A549 (cell line): Measurements from ENCODE around the gene SPIRE1. TPM values are rescaled to one million over a fixed set of nuclear protein-coding genes. Genes with fewer than 3 reads are reported as not detected.
A peak's percentile ranks its signal among the peaks of the same experiment; 100 is the strongest.

ENCODE experiments used
- ATAC-seq, 2 experiments: fragments of 200-7000 bp in 1 of 2; fragments of >200 bp in 1 of 2; cut with Nextera tagmentation in 1 of 2; cut with Tn5 transposase in 1 of 2; 3 replicates each; pipeline versions ENCODE4 v1.8.0 to v1.9.1; 2018 to 2020; ENCODE audit warnings: mild to moderate bottlenecking in 1 of 2, moderate library complexity in 1 of 2
- CTCF ChIA-PET: fragments of 300-600 bp; sonication (Branson Sonifier 250); formaldehyde crosslinking; extraction: SDS; loops from one replicate; lab custom pipeline; 2021; ENCODE audit warnings: antibody characterized with exemption, inconsistent platforms; lab: Yijun Ruan, JAX
- POLR2A ChIA-PET: fragments of 350-600 bp; formaldehyde crosslinking; extraction: SDS; loops from one replicate; lab custom pipeline; 2021; ENCODE audit warnings: antibody characterized with exemption, inconsistent platforms; lab: Yijun Ruan, JAX
- DNase-seq, 2 experiments: peaks; one replicate each; pipeline versions ENCODE4 v3.0.0 to v3.0.0-alpha.2; 2011 to 2016; ENCODE audit warnings: low read depth in 1 of 2, low spot score in 1 of 2
- FAIRE-seq: peaks from 2 replicates; lab custom pipeline; 2011; peaks lifted over from hg19 to GRCh38; lab: Jason Lieb, UNC
- H3K27ac ChIP-seq, 2 experiments: fragments of >200 bp; sonication (Bioruptor Twin); formaldehyde crosslinking; 3 replicates each; pipeline ENCODE4 v1.5.1; 2016 to 2017
- H3K4me1 ChIP-seq: fragments of >200 bp; sonication (Bioruptor Twin); formaldehyde crosslinking; 3 replicates; pipeline ENCODE4 v1.6.1; 2016
- H3K4me2 ChIP-seq: fragments of >200 bp; sonication (Bioruptor Twin); formaldehyde crosslinking; 3 replicates; pipeline ENCODE4 v1.6.1; 2016
- H3K4me3 ChIP-seq: fragments of >200 bp; sonication (Bioruptor Twin); formaldehyde crosslinking; 3 replicates; pipeline ENCODE4 v1.5.1; 2016
- H3K9me3 ChIP-seq: fragments of >200 bp; sonication (Bioruptor Twin); formaldehyde crosslinking; 3 replicates; pipeline ENCODE4 v1.6.1; 2016
- CEBPB ChIP-seq, 2 experiments: fragments of >200 bp in 1 of 2; sonication (Bioruptor Twin) in 1 of 2; formaldehyde crosslinking in 1 of 2; IDR thresholded peaks; 2 replicates each; pipeline ENCODE4 v1.6.1; 2012 to 2016
- HOXA7 ChIP-seq: fragments of 250-450 bp; sonication (Bioruptor Pico); IDR thresholded peaks from 2 replicates; pipeline ENCODE4 v1.5.0; 2020; ENCODE audit warnings: mild to moderate bottlenecking, moderate library complexity
- KDM5A ChIP-seq: fragments of 200-600 bp; sonication (generic); IDR thresholded peaks from 2 replicates; pipeline ENCODE4 v1.6.1; 2016; ENCODE audit warnings: antibody characterized with exemption, mild to moderate bottlenecking
- MAFK ChIP-seq: fragments of 450-650 bp; IDR thresholded peaks from 2 replicates; pipeline ENCODE4 v1.6.1; 2014; ENCODE audit not compliant: partially characterized antibody
- PHF8 ChIP-seq: fragments of 200-600 bp; sonication (generic); IDR thresholded peaks from 2 replicates; pipeline ENCODE4 v1.6.1; 2016; ENCODE audit warnings: low read depth, mild to moderate bottlenecking, antibody characterized with exemption, moderate library complexity, borderline replicate concordance
- RAD21 ChIP-seq, 2 experiments: fragments of >200 bp in 1 of 2; sonication (Bioruptor Twin) in 1 of 2; formaldehyde crosslinking in 1 of 2; IDR thresholded peaks in 1 of 2; conservative IDR thresholded peaks in 1 of 2; 2 replicates in 1 of 2; 3 replicates in 1 of 2; pipeline ENCODE4 v1.6.1; 2012 to 2018; ENCODE audit warnings: inconsistent platforms in 1 of 2
- RNF2 ChIP-seq: fragments of 200-600 bp; sonication (generic); IDR thresholded peaks from 2 replicates; pipeline ENCODE4 v1.6.1; 2016; ENCODE audit warnings: low read depth, mild to moderate bottlenecking, antibody characterized with exemption, moderate library complexity, borderline replicate concordance
- SMC3 ChIP-seq: fragments of >200 bp; sonication (Bioruptor Twin); formaldehyde crosslinking; IDR thresholded peaks from 3 replicates; pipeline ENCODE4 v1.6.1; 2018; ENCODE audit warnings: inconsistent platforms
- ZC3H11A ChIP-seq: fragments of 450-650 bp; IDR thresholded peaks from 2 replicates; pipeline ENCODE4 v1.6.1; 2014; ENCODE audit warnings: antibody characterized with exemption, mild to moderate bottlenecking
- ZSCAN20 ChIP-seq: fragments of 250-450 bp; sonication (Bioruptor Pico); IDR thresholded peaks from 2 replicates; pipeline ENCODE4 v1.8.0; 2022; ENCODE audit warnings: mild to moderate bottlenecking, moderate library complexity
- WGBS: methylation state at CpG from one replicate; pipeline ENCODE4 v1.1.6; 2017; ENCODE audit errors: missing lambda C conversion rate; 5-methylcytosine and 5-hydroxymethylcytosine counted together
- polyA plus RNA-seq, 4 experiments: library from polyadenylated mRNA; depleted of rRNA in 3 of 4; stranded (reverse); fragments of >200 nt; fragmentation: RNase III in 1 of 4; extraction: RNeasy Plus Mini Kit Qiagen cat#74134 plus additional on column Dnase treatment in 1 of 4; gene quantifications; 2 replicates in 3 of 4; 3 replicates in 1 of 4; pipeline ENCODE4 v1.2.3, GENCODE V29; 2011 to 2017
- TF ChIP-seq, protein P1 (sequence below): fragments of 450-650 bp; IDR thresholded peaks from 2 replicates; pipeline ENCODE4 v1.6.1; 2014; ENCODE audit warnings: antibody characterized with exemption
- TF ChIP-seq, protein P2 (sequence below): fragments of >200 bp; sonication (Bioruptor Twin); formaldehyde crosslinking; IDR thresholded peaks from 3 replicates; pipeline ENCODE4 v1.6.1; 2016
- TF ChIP-seq, protein P3 (sequence below): IDR thresholded peaks from 2 replicates; pipeline ENCODE4 v1.6.1; 2012

Gene SPIRE1
- polyA plus RNA-seq, 2 of the 4 experiments (the other 2 are of a cell fraction): 8.3 to 29.4 TPM

DNA sequence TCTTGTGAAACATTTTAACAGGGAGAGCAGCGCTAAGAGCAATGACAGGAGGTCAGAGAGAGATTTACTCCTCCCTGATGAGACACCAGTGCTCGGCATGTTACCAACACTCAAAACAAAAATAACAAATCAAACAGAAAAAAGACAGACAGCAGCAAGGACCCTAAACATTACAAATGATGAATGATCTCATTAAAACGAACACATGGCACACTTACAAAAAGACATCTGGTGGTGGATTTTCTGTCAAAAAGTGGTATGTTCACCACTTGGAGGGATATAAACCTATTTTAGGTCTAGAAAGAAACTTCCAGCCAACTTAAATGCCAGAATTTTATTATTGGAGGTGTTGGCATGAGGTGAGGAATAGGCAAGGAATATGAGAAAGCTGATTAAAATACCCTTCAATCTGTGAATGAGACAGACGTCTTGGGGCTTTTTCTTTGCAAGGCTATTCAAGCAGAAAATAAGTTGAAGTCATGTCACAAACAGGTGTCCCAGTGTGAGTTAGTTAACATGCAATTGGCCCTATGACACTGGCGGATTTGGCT is 137.4 kb downstream of the SPIRE1 start:
- H3K4me3 ChIP-seq: no peak overlapping the region
- CTCF ChIA-PET: interaction anchor here (0.6 to 1.5 kb wide), 2 partner anchors 13 to 73 kb away, joined by 3 read pairs; no protein-coding TSS in a partner anchor
- no peak overlapping the region for H3K4me2 ChIP-seq
- no peaks in the 10 kb centered on the region for H3K9me3 ChIP-seq
- ATAC-seq (no peak), FAIRE-seq (no peak), DNase-seq (no peak)
- H3K4me1 ChIP-seq: no peaks in the 10 kb centered on the region
- H3K27ac ChIP-seq: no peak overlapping the region
- TF ChIP-seq ZC3H11A (no peak), PHF8 (no peak), RNF2 (no peak), ZSCAN20 (CRISPR knock-in tag) (no peak)
- TF ChIP-seq, protein P1, sequence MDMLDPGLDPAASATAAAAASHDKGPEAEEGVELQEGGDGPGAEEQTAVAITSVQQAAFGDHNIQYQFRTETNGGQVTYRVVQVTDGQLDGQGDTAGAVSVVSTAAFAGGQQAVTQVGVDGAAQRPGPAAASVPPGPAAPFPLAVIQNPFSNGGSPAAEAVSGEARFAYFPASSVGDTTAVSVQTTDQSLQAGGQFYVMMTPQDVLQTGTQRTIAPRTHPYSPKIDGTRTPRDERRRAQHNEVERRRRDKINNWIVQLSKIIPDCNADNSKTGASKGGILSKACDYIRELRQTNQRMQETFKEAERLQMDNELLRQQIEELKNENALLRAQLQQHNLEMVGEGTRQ: no peak
- WGBS: 77% methylated on average over 5 of the region's 5 CpGs
- POLR2A ChIA-PET: no interaction called here

DNA sequence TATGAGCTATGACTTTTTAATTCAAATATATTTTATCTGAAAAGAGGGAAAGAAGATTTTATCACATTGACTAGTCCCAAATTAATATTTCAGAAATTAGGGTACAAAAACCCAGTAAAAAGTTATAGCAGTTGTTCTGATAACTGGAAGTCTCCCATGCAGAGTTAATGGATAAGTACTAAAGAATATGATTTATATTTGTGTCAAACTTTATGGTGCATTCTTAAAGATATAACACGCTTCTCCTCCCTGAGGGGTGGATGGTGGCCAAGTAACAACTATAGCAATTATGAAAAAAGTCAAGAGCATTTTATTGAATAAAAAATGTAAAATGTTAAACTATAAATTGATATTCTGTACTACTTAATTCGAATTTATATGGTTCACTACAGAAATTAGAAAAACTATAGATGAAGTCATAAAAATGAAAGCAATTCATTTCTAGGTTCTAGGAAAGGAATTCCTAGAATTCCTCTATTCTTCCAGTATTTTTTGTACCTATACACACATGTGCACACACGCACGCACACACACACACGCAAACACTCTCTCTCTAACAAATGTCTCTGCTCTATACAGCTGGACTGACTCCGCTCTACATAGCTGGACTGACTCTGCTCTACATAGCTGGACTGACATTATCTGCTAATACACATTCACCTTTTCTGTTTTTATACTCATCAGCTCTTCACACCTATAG is 138.9 kb downstream of the SPIRE1 start:
- DNase-seq (no peak), ATAC-seq (no peak)
- 88% methylated on average over 6 of the region's 6 CpGs for WGBS
- Histone ChIP-seq H3K4me3 (no peak overlapping the region), H3K27ac (no peak overlapping the region)
- TF ChIP-seq RAD21 (conservative IDR thresholded peaks at IDR 0.05 in 1 of 2, IDR thresholded peaks at IDR 0.05 in 1 of 2) (no peak), PHF8 (no peak)
- TF ChIP-seq, all 56 proteins: peak for 0
- Histone ChIP-seq H3K9me3 (no peaks in the 10 kb centered on the region), H3K4me1 (no peaks in the 10 kb centered on the region), H3K4me2 (no peak overlapping the region)
- FAIRE-seq: no peak
- CTCF ChIA-PET: interaction anchor here (1.5 kb wide), 1 partner anchor 15 kb away, joined by 3 read pairs; no protein-coding TSS in a partner anchor
- POLR2A ChIA-PET: no interaction called here

DNA sequence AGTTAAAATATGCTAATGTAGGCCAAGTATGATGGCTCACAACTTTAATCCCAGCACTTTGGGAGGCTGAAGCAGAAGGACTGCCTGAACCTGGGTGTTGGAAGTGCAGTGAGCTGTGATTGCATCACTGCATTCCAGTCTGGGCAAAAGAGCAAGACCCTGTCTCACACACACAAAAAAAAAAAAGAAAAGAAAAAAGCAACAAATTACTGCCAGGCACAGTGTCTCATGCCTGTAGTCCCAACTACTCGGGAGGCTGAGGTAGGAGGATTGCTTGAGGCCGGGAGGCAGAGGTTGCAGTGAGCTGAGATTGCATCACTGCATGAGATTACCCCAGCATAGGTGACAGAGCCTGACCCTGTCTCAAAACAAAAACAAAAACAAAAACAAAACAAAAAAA is 139.6 kb downstream of the SPIRE1 start:
- FAIRE-seq (no peak), DNase-seq (no peak), ATAC-seq (no peak)
- CTCF ChIA-PET: no interaction called here
- H3K4me1 ChIP-seq: no peaks in the 10 kb centered on the region
- H3K4me2 ChIP-seq: no peak overlapping the region
- 82% methylated on average over 2 of the region's 2 CpGs for WGBS
- peak overlapping the region in 1 of 2 experiments; percentile 32; a peak in 1 of 6 replicates for H3K27ac ChIP-seq
- TF ChIP-seq KDM5A (no peak), CEBPB (IDR thresholded peaks at IDR 0.05) (peak; percentile 28 to 35; a peak in 2 of 4 replicates)
- H3K4me3 ChIP-seq: no peak overlapping the region
- H3K9me3 ChIP-seq: no peaks in the 10 kb centered on the region
- POLR2A ChIA-PET: no interaction called here

DNA sequence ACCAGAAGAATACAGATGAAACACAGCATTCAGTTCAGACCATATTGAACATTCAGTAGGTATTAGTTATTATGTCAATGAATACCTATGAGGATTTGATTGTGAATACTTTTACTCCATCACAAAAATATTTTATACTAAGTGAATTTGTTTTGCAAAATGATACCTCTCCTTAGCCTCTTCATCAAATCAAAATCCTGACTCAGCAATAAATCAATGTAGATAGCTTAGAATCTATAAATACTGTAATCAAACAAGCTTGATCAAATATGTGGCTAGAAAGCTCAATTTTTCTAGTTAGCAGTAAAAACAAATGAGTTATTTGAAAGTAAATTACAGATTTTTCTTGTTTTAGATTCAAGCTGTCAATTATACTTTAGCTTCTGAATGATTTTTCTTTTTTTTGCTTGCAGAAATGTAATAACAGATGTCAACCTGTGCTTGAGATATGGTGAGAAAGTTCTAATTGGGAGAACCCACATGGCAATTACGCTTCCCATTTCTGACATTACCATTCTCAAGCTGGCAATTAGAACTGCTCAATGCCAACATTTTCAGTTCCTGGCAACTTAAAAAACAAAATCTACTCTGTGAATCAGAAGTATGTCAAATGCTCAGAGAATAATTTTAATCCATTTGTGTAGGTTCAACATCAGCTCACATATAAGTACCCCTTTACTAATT is 140.6 kb downstream of the SPIRE1 start:
- 91% methylated on average over 1 of the region's 1 CpG for WGBS
- no peak overlapping the region for H3K4me3 ChIP-seq
- FAIRE-seq (no peak), ATAC-seq (no peak), DNase-seq (no peak)
- H3K27ac ChIP-seq: no peak overlapping the region
- no peaks in the 10 kb centered on the region for H3K4me1 ChIP-seq
- no peaks in the 10 kb centered on the region for H3K9me3 ChIP-seq
- ChIA-PET CTCF (no interaction called here), POLR2A (no interaction called here)
- TF ChIP-seq MAFK (peak; percentile 96), SMC3 (no peak), HOXA7 (no peak)
- TF ChIP-seq, protein P2, sequence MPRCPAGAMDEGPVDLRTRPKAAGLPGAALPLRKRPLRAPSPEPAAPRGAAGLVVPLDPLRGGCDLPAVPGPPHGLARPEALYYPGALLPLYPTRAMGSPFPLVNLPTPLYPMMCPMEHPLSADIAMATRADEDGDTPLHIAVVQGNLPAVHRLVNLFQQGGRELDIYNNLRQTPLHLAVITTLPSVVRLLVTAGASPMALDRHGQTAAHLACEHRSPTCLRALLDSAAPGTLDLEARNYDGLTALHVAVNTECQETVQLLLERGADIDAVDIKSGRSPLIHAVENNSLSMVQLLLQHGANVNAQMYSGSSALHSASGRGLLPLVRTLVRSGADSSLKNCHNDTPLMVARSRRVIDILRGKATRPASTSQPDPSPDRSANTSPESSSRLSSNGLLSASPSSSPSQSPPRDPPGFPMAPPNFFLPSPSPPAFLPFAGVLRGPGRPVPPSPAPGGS: no peak
- TF ChIP-seq, protein P1: no peak
- TF ChIP-seq, protein P3, sequence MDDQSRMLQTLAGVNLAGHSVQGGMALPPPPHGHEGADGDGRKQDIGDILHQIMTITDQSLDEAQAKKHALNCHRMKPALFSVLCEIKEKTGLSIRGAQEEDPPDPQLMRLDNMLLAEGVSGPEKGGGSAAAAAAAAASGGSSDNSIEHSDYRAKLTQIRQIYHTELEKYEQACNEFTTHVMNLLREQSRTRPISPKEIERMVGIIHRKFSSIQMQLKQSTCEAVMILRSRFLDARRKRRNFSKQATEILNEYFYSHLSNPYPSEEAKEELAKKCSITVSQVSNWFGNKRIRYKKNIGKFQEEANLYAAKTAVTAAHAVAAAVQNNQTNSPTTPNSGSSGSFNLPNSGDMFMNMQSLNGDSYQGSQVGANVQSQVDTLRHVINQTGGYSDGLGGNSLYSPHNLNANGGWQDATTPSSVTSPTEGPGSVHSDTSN: no peak
- no peak overlapping the region for H3K4me2 ChIP-seq
